GM23338 (cell line): Measurements from ENCODE around the gene MKI67. TPM values are rescaled to one million over a fixed set of nuclear protein-coding genes. Genes with fewer than 3 reads are reported as not detected.

ENCODE experiments used
- ATAC-seq: fragments of 200-7000 bp; cut with Tn5 transposase; 3 replicates; pipeline ENCODE4 v1.9.1; 2020
- DNase-seq: peaks from one replicate; pipeline ENCODE4 v3.0.0-alpha.2; 2015; ENCODE audit warnings: low spot score
- H2AFZ ChIP-seq: fragments of 200-600 bp; sonication (generic); 2 replicates; pipeline ENCODE4 v1.8.0; 2016; ENCODE audit warnings: antibody characterized with exemption, mild to moderate bottlenecking, moderate library complexity
- H3F3A ChIP-seq: fragments of 200-600 bp; sonication (generic); replicated peaks from 2 replicates; pipeline ENCODE4 v1.8.0; 2017; ENCODE audit warnings: antibody characterized with exemption, mixed run types, low read depth
- H3K27ac ChIP-seq: fragments of 200-600 bp; sonication (generic); 2 replicates; pipeline ENCODE4 v1.6.1; 2016; ENCODE audit warnings: low read depth
- H3K27me3 ChIP-seq: fragments of 200-600 bp; sonication (generic); 2 replicates; pipeline ENCODE4 v1.8.0; 2016; ENCODE audit warnings: mild to moderate bottlenecking, mixed run types, moderate library complexity; ENCODE audit not compliant: insufficient read depth
- H3K36me3 ChIP-seq: fragments of 200-600 bp; sonication (generic); 2 replicates; pipeline ENCODE4 v1.8.0; 2016; ENCODE audit warnings: mild to moderate bottlenecking; ENCODE audit not compliant: insufficient read depth
- H3K4me1 ChIP-seq: fragments of 200-600 bp; sonication (generic); 2 replicates; pipeline ENCODE4 v1.8.0; 2016; ENCODE audit warnings: mild to moderate bottlenecking, moderate library complexity; ENCODE audit not compliant: insufficient read depth
- H3K4me2 ChIP-seq: fragments of 200-600 bp; sonication (generic); 2 replicates; pipeline ENCODE4 v1.7.1; 2017; ENCODE audit warnings: mixed run types
- H3K4me3 ChIP-seq: fragments of 200-600 bp; sonication (generic); 2 replicates; pipeline ENCODE4 v1.6.1; 2016; ENCODE audit warnings: mixed run types
- H3K79me2 ChIP-seq: fragments of 200-600 bp; sonication (generic); replicated peaks from 2 replicates; pipeline ENCODE4 v1.8.0; 2017; ENCODE audit warnings: mild to moderate bottlenecking; ENCODE audit not compliant: insufficient read depth
- H3K9me2 ChIP-seq: fragments of 200-600 bp; sonication (generic); 2 replicates; pipeline ENCODE4 v1.8.0; 2017; ENCODE audit not compliant: insufficient read depth
- H4K20me1 ChIP-seq: fragments of 200-600 bp; sonication (generic); replicated peaks from 2 replicates; pipeline ENCODE4 v1.8.0; 2017; ENCODE audit warnings: mild to moderate bottlenecking; ENCODE audit not compliant: insufficient read depth
- H3K27ac Mint-ChIP-seq: 2 replicates; pipeline ENCODE4 v1.8.0; 2020; ENCODE audit warnings: inconsistent platforms, mild to moderate bottlenecking, moderate library complexity, mixed read lengths
- H3K27me3 Mint-ChIP-seq: 3 replicates; pipeline ENCODE4 v1.8.0; 2022; ENCODE audit warnings: low read depth, mild to moderate bottlenecking, moderate library complexity, mixed read lengths, inconsistent platforms; ENCODE audit not compliant: insufficient read depth, poor library complexity
- H3K36me3 Mint-ChIP-seq: 3 replicates; pipeline ENCODE4 v1.8.0; 2021; ENCODE audit warnings: low read depth, mild to moderate bottlenecking, inconsistent platforms, moderate library complexity, mixed read lengths
- H3K4me1 Mint-ChIP-seq: 3 replicates; pipeline ENCODE4 v1.8.0; 2020; ENCODE audit warnings: mild to moderate bottlenecking, inconsistent platforms, mixed read lengths
- H3K4me3 Mint-ChIP-seq: 3 replicates; pipeline ENCODE4 v1.8.0; 2021; ENCODE audit warnings: moderate library complexity, mild to moderate bottlenecking, inconsistent platforms, mixed read lengths
- H3K9me3 Mint-ChIP-seq: 3 replicates; pipeline ENCODE4 v1.8.0; 2020; ENCODE audit warnings: moderate library complexity, mild to moderate bottlenecking, inconsistent platforms, mixed read lengths
- CREB1 ChIP-seq: fragments of 250-450 bp; sonication (Bioruptor Pico); IDR thresholded peaks from 2 replicates; pipeline ENCODE4 v1.5.0; 2020; ENCODE audit warnings: low read depth, mild to moderate bottlenecking, moderate library complexity
- EZH2 ChIP-seq: fragments of 200-600 bp; sonication (generic); IDR thresholded peaks from one replicate; pipeline ENCODE4 v1.8.0; 2017; ENCODE audit warnings: antibody characterized with exemption, mild to moderate bottlenecking, low read depth; ENCODE audit not compliant: unreplicated experiment
- EZH2phosphoT487 ChIP-seq: fragments of 200-600 bp; sonication (generic); IDR thresholded peaks from one replicate; pipeline ENCODE4 v1.8.1; 2018; ENCODE audit warnings: antibody characterized with exemption; ENCODE audit not compliant: unreplicated experiment
- JUNB ChIP-seq: IDR thresholded peaks from one replicate; pipeline ENCODE4 v1.6.1; 2016; ENCODE audit warnings: antibody characterized with exemption; ENCODE audit not compliant: unreplicated experiment
- NANOG ChIP-seq: IDR thresholded peaks from 2 replicates; pipeline ENCODE4 v1.6.1; 2016; ENCODE audit warnings: antibody characterized with exemption, borderline replicate concordance
- POLR2AphosphoS5 ChIP-seq: IDR thresholded peaks from 2 replicates; pipeline ENCODE4 v1.6.1; 2016; ENCODE audit warnings: antibody characterized with exemption, low read depth
- STAT1 ChIP-seq: IDR thresholded peaks from one replicate; pipeline ENCODE4 v1.6.1; 2016; ENCODE audit warnings: antibody characterized with exemption; ENCODE audit not compliant: unreplicated experiment
- ZNF114 ChIP-seq: fragments of 250-450 bp; sonication (Bioruptor Pico); IDR thresholded peaks from 2 replicates; pipeline ENCODE4 v1.5.0; 2020; ENCODE audit warnings: mild to moderate bottlenecking, moderate library complexity
- ZNF331 ChIP-seq: fragments of 250-450 bp; sonication (Bioruptor Pico); IDR thresholded peaks from 2 replicates; pipeline ENCODE4 v1.5.0; 2020; ENCODE audit warnings: low read depth, mild to moderate bottlenecking, moderate library complexity
- polyA plus RNA-seq: library from polyadenylated mRNA; unstranded; fragments of >200 nt; fragmentation: Nextera tagmentation; extraction: Ambion mirVana; gene quantifications from 2 replicates; pipeline ENCODE4 v1.2.1, GENCODE V29; 2016
- total RNA-seq: library from RNA; depleted of rRNA; stranded (reverse); fragments of >200 nt; shearing (Covaris generic); gene quantifications from 2 replicates; pipeline ENCODE4 v1.2.3, GENCODE V29; 2014
- TF ChIP-seq, protein P1 (sequence below), 2 experiments: fragments of 200-600 bp in 1 of 2; sonication (generic) in 1 of 2; conservative IDR thresholded peaks; 2 replicates each; pipeline versions ENCODE4 v1.5.1 to v1.6.1; 2016 to 2017; ENCODE audit warnings: antibody characterized with exemption in 2 of 2, low read depth in 2 of 2, mild to moderate bottlenecking in 2 of 2, moderate library complexity in 1 of 2
- TF ChIP-seq, protein P2 (sequence below): IDR thresholded peaks from one replicate; pipeline ENCODE4 v1.6.1; 2018; ENCODE audit warnings: antibody characterized with exemption; ENCODE audit not compliant: unreplicated experiment

MKI67 gene
- total and polyA plus RNA-seq, 2 experiments from 2014 or later = 58.0 to 103 TPM

DNA sequence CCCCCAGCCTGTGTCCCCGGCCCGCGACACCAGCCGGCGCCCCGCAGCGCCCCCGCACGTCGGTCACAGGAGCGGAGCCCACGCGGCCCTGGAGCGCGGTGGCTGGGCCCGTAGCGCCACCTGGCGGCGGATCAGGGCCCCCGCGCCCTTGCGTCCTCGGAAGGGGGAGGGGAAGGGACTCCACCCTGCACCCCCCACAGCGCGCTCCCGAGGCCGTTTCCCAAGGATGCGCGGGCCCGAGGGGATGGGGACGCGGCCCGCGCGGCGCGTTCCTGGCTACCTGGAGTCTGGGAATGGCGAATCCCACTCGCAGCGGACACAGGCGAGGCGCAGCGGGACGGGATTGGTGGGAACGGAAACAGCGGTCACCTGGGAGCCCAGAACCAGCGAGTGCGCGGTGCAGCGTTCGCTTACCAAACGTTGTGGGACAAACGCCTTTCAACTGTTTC is 23.8 kb upstream of the MKI67 start (continued):
- TF ChIP-seq, protein P1, sequence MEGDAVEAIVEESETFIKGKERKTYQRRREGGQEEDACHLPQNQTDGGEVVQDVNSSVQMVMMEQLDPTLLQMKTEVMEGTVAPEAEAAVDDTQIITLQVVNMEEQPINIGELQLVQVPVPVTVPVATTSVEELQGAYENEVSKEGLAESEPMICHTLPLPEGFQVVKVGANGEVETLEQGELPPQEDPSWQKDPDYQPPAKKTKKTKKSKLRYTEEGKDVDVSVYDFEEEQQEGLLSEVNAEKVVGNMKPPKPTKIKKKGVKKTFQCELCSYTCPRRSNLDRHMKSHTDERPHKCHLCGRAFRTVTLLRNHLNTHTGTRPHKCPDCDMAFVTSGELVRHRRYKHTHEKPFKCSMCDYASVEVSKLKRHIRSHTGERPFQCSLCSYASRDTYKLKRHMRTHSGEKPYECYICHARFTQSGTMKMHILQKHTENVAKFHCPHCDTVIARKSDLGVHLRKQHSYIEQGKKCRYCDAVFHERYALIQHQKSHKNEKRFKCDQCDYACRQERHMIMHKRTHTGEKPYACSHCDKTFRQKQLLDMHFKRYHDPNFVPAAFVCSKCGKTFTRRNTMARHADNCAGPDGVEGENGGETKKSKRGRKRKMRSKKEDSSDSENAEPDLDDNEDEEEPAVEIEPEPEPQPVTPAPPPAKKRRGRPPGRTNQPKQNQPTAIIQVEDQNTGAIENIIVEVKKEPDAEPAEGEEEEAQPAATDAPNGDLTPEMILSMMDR (conservative IDR thresholded peaks at IDR 0.05; ENCODE audit: low read depth in 2 of 2) = peak; percentile 60 to 91
- TF ChIP-seq, protein P2, sequence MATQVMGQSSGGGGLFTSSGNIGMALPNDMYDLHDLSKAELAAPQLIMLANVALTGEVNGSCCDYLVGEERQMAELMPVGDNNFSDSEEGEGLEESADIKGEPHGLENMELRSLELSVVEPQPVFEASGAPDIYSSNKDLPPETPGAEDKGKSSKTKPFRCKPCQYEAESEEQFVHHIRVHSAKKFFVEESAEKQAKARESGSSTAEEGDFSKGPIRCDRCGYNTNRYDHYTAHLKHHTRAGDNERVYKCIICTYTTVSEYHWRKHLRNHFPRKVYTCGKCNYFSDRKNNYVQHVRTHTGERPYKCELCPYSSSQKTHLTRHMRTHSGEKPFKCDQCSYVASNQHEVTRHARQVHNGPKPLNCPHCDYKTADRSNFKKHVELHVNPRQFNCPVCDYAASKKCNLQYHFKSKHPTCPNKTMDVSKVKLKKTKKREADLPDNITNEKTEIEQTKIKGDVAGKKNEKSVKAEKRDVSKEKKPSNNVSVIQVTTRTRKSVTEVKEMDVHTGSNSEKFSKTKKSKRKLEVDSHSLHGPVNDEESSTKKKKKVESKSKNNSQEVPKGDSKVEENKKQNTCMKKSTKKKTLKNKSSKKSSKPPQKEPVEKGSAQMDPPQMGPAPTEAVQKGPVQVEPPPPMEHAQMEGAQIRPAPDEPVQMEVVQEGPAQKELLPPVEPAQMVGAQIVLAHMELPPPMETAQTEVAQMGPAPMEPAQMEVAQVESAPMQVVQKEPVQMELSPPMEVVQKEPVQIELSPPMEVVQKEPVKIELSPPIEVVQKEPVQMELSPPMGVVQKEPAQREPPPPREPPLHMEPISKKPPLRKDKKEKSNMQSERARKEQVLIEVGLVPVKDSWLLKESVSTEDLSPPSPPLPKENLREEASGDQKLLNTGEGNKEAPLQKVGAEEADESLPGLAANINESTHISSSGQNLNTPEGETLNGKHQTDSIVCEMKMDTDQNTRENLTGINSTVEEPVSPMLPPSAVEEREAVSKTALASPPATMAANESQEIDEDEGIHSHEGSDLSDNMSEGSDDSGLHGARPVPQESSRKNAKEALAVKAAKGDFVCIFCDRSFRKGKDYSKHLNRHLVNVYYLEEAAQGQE = no peak

DNA sequence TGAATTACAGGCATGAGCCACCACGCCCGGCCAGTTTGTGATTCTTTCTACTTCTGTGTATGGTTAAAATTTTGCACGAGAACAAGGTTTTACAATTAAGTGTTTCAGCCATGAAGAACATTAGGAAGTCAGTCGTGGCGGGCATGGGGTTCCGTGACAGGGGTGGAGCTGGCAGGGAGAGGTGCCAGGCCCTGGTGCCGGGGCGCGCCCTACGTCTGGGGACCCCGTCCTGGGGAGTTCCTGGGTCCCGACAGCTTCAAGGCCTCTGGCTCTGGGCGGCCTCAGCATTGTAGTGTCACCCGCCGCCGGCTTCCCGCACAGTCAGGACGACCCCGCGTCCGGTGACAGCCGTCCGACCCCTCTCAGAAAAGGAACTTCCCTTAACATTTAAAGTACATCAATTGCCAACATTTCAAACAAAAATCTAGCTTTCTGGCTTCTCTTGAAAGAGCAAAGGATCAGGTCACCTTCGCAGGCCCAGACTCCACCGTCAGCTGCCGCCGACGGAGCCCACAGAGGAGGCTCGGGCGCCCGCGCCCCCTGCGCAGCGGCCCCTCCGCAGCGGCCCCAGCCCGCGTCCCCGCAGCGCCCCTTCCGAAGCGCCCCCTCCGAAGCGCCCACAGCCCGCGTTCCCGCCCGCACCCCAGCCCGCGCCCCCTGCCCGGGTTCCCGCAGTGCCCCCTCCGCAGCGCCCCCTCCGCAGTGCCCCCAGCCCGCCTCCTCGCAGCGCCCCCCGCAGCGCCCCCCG is 23.2 kb upstream of the MKI67 start:
- no peak overlapping the region for H3K27ac ChIP-seq
- 0 out of 2 replicates have a peak, but pooled peaks cover 2% of the 10 kb centered on the region for H3F3A ChIP-seq
- H4K20me1 ChIP-seq = no peaks in the 10 kb centered on the region
- TF ChIP-seq ZNF114 (CRISPR knock-in tag) (no peak), ZNF331 (CRISPR knock-in tag) (no peak), NANOG (no peak), POLR2AphosphoS5 (no peak)
- H3K4me1 ChIP-seq = peaks cover 3% of the 10 kb centered on the region; the same call in 1 of the 2 replicates
- Mint-ChIP-seq H3K9me3 (no peaks in the 10 kb centered on the region; the same call in 2 of the 3 replicates), H3K27me3 (peaks cover 11% of the 10 kb centered on the region), H3K27ac (no peak overlapping the region), H3K36me3 (no peaks in the 10 kb centered on the region), H3K4me1 (peaks cover 10% of the 10 kb centered on the region), H3K4me3 (peak overlapping the region; percentile 73)
- H3K79me2 ChIP-seq = no peaks in the 10 kb centered on the region
- H3K36me3 ChIP-seq = no peaks in the 10 kb centered on the region
- H3K4me3 ChIP-seq = peak overlapping the region; percentile 56
- H3K27me3 ChIP-seq = peaks cover 19% of the 10 kb centered on the region
- H2AFZ ChIP-seq = peak overlapping the region; percentile 96; the same call in 1 of the 2 replicates
- ATAC-seq (peak; percentile 21), DNase-seq (peak; percentile 36)
- H3K4me2 ChIP-seq = peak overlapping the region; percentile 78
- H3K9me2 ChIP-seq = no peaks in the 10 kb centered on the region; the same call in 1 of the 2 replicates

GRCh38 chr10:128147669-128148068 is 21.4 kb upstream of the MKI67 start:
- DNase-seq = no peak
- no peaks in the 10 kb centered on the region for H3K36me3 Mint-ChIP-seq
- peaks cover 10% of the 10 kb centered on the region for H3K4me1 Mint-ChIP-seq
- TF ChIP-seq POLR2AphosphoS5 = no peak
- TF ChIP-seq, protein P2 = no peak
- TF ChIP-seq ZNF331 (CRISPR knock-in tag) = no peak
- TF ChIP-seq STAT1 = no peak
- no peak for TF ChIP-seq CREB1
- TF ChIP-seq EZH2phosphoT487 = no peak
- TF ChIP-seq ZNF114 (CRISPR knock-in tag) = no peak
- TF ChIP-seq JUNB = no peak
- no peak for TF ChIP-seq EZH2

More at GRCh38 chr10:128147669-128148068, 21.4 kb upstream of the MKI67 start:
- no peaks in the 10 kb centered on the region for H4K20me1 ChIP-seq
- Mint-ChIP-seq H3K9me3 (no peaks in the 10 kb centered on the region; the same call in 2 of the 3 replicates), H3K27me3 (peaks cover 12% of the 10 kb centered on the region), H3K4me3 (no peak overlapping the region), H3K27ac (no peak overlapping the region)
- H3K79me2 ChIP-seq = no peaks in the 10 kb centered on the region
- no peaks in the 10 kb centered on the region for H3K36me3 ChIP-seq
- H3F3A ChIP-seq = 0 out of 2 replicates have a peak, but pooled peaks cover 2% of the 10 kb centered on the region
- ATAC-seq = no peak
- H3K4me3 ChIP-seq = no peak overlapping the region
- H3K27me3 ChIP-seq = peaks cover 19% of the 10 kb centered on the region
- H3K4me2 ChIP-seq = no peak overlapping the region
- H3K27ac ChIP-seq = no peak overlapping the region
- H3K4me1 ChIP-seq = peaks cover 3% of the 10 kb centered on the region; the same call in 1 of the 2 replicates
- H3K9me2 ChIP-seq = no peaks in the 10 kb centered on the region; the same call in 1 of the 2 replicates
- H2AFZ ChIP-seq = no peak overlapping the region
